AG20443 (cell line): ENCODE measurements around the gene PREB.

Experiments used
- DNase-seq: peaks from one replicate; pipeline ENCODE4 v3.0.0; 2012; ENCODE audit warnings: low spot score, mixed read lengths

Gene PREB

GRCh38 chr2:27095745-27096651 lies 38.4 kb downstream of the PREB start:
- peak; percentile 85 for DNase-seq

DNA sequence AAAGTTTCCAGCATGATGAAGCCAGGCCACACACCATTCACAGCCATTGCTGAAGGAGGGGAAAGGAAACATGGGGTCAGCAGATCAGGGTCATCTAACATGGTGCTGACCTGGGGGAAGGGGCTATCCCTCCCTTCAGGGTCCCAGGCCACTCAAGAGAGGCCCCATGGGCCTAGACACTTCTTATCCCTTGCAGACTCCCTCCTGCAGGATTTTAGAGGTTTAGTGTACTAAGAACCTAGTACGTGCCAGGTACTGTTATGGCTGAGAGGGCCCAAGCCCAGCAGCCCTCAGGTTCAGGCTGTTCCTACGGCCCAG lies 39.0 kb downstream of the PREB start:
- no peak for DNase-seq

DNA sequence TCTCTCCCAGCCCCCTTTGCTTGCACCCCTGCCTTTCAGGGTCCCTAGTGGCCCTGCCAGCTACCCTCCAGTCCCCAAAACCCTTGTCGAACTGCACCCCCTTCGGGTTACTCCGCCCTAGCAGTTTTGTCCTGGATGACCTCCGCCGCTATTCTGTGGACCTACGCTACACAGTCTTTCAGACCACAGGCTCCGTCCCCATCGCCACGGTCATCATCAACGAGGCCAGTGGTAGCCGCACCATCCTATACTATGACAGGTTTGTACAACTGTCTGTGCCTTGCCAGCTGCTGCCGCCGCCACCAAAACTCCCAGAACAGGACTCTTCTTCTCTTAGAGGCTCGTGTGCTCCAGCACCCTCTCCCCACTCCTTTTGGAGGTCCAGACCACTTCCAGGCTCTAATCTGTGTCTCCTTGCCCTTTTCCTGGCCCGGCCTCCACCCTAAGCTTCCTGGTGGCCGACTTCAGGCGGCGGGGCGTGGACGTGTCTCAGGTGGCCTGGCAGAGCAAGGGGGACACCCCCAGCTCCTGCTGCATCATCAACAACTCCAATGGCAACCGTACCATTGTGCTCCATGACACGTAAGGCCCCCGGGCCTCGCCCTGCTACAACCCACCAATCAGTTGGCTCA lies 40.0 kb downstream of the PREB start:
- DNase-seq = no peak

GRCh38 chr2:27093430-27094352 lies 40.7 kb downstream of the PREB start:
- DNase-seq = no peak

GRCh38 chr2:27092696-27093429 lies 41.6 kb downstream of the PREB start:
- no peak for DNase-seq

DNA sequence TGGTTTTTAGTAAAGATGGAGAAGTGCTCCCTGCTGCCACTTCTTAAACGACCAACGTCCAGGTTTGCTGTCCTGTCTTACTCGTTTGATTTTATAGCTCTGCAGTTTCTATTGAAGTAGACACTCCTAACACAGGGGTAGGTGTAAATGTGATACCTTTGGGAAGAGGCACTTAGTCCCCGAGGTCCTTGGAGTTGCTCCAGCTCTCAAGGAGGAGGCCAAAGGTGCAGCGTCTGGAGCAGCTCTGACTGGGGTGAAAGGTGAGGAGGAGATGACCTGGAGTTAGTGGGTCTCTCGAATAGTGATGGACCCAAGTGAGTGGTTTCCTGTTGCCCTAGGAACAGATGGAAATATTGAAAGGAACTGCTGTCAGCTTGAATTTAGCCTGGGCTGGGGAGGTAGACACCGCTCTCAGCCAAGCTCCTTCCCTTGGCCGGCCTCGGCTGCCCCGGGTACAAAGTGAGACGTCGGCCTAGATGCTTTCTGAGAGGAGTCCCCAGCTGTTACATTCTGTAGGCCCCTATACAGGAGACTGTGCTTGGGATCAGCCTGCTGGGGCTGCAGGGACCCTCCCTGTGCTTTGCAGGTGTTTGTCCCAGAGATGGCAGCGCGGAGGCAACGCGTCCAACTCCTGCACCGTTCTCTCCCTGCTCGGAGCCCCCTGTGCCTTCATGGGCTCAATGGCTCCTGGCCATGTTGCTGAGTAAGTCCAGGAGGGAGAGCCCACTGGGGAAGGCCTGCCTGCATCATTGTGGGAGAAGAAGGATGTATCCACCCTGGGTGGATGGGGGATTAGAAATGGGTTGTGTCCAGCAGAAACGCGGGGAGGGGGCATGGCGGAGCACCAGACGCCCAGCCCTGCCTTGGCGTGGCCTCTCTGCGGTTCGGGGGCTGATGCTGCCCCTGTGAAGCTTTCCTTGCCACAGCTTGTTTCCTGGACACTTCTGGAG lies 42.4 kb downstream of the PREB start:
- no peak for DNase-seq

DNA sequence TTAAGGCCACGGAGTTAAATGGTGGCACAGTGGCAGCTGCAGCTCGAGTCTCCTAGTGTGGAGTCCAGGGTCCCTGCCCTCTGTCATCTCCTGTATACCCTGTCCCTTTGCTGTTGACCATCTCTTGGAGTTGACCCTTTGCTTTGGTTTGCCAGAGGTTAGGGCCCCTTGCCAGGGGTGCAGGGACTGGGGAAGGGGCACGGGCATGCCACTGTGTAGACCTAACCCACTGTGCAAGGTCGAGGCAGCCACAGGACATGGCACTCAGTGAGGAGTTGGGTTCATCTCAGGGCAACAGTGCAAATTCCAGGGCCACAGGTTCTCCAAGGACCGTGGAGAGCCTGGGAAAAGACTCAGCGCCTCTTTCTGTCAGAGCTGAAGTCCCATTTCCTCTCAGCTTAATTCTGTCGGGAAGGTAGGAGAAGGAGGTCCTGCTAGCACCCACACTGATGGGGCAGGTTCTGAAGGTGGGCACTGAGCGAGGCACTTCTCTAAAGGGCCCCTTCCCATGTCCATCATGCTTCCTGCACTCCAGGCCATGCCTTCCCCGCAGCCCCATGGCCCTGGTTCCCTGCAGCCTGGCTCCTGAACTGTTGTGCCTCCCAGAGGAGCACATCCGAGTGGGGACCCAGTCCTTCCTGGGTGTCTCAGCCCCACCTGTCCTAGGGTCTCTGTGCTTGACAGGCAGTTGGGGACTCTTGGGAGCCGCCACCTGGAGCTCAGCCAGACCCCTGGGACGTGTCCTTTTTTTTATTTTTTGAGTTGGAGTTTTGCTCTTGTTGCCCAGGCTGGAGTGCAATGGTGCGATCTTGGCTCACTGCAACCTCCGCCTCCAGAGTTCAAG lies 45.1 kb downstream of the PREB start:
- DNase-seq = no peak

DNA sequence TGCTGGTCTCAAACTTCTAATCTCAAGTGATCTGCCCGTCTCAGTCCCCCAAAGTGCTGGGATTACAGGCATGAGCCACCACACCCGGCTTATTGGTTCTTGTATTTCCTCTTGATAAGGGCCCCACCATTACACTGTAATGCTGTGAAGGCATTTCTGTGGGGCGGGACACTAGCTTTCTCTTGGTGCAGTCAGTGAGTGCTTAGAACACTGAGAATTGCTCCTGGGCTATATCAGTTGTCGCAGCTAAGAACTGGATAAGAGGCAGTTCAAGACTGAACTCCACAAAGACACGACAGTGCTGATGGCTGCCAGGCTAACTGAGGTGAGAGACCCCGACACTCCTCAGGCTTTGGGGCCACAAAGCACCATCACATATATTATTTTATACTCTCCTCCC lies 45.8 kb downstream of the PREB start:
- DNase-seq = no peak

DNA sequence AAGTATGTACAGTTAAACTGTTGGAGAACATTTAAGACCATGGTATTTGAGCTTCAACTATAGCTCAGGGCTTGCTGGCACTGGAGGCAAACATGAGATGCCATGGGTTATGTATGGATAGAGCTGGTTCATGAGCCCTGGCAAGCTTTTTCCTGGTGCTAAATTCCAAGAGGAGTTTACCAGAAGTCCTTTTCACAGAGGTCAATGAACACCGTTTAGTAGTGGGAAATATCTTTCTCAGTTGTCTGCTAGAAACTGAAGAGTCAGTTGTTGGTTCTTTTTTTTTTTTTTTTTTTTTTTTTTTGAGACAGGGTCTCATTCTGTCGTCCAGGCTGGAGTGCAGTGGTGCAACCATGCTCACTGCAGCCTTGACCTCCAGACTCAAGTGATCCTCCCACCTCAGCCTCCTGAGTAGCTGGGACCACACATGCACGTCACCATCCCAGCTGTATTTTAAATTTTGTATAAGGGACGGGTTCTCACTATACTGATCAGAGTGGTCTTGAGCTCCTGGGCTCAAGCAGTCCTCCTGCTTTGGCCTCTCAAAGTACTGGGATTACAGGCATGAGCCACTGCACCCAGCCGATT lies 46.5 kb downstream of the PREB start:
- no peak for DNase-seq

DNA sequence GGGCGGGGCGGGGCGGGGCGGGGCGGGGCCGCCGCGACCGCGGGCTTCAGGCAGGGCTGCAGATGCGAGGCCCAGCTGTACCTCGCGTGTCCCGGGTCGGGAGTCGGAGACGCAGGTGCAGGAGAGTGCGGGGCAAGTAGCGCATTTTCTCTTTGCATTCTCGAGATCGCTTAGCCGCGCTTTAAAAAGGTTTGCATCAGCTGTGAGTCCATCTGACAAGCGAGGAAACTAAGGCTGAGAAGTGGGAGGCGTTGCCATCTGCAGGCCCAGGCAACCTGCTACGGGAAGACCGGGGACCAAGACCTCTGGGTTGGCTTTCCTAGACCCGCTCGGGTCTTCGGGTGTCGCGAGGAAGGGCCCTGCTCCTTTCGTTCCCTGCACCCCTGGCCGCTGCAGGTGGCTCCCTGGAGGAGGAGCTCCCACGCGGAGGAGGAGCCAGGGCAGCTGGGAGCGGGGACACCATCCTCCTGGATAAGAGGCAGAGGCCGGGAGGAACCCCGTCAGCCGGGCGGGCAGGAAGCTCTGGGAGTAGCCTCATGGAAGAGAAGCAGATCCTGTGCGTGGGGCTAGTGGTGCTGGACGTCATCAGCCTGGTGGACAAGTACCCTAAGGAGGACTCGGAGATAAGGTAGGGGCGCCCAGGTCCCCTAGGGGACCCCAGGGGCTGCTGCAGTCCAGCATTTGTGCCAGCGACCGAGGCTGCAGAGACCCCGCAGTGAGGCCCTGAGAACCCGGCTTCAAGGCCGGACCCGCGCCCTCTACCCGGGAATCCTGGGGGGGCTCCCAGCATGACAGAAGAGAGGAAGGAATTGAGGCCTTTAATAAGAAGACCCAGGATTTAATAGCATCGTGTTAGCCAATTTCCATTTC lies 47.5 kb downstream of the PREB start, which contains the start of gene KHK:
Gene KHK, plus strand, starts transcription at position 49 of the 870 bp plus-strand sequence. Its CDS starts 488 bp downstream, at position 537.
- no peak for DNase-seq

GRCh38 chr2:27086090-27086723 lies 48.2 kb downstream of the PREB start:
- DNase-seq = peak; percentile 98

DNA sequence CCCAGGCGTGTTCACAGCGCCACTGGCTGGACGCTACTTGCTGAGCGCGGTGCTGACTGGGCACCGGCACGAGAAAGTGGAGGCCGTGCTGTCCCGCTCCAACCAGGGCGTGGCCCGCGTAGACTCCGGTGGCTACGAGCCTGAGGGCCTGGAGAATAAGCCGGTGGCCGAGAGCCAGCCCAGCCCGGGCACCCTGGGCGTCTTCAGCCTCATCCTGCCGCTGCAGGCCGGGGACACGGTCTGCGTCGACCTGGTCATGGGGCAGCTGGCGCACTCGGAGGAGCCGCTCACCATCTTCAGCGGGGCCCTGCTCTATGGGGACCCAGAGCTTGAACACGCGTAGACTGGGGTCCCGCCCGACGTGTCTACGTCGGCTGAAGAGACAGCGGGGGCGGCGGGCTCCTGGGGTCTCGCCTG lies 48.8 kb downstream of the PREB start:
- peak; percentile 80 for DNase-seq

DNA sequence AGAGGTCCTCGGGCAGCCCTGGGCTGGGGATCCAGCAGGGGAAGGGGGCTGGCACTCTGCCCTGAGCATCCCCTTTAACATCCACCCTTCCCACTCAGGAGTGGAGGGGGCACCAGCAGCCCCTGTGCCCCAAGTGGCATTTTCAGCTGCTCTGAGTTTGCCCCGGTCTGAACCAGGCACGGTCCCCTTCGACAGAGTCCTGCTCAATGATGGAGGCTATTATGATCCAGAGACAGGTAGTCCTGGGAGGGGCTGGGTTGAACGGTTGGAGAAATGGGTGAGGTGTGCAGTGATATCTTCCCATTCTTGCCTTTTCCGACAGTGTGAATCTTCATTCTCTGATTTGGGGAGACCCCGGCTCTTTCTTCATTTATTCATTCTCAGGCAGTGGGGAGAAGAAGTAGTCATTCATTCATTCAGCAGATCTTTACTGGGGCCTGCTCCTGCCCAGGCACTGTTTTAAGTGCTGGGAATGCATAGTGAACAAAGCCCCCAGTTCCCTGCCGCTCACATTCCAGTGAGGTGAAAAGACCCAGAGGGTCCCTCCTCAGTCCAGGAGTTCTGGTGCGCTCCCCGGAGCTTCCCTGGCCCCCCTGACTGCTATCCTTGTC lies 49.3 kb downstream of the PREB start:
- DNase-seq = no peak

DNA sequence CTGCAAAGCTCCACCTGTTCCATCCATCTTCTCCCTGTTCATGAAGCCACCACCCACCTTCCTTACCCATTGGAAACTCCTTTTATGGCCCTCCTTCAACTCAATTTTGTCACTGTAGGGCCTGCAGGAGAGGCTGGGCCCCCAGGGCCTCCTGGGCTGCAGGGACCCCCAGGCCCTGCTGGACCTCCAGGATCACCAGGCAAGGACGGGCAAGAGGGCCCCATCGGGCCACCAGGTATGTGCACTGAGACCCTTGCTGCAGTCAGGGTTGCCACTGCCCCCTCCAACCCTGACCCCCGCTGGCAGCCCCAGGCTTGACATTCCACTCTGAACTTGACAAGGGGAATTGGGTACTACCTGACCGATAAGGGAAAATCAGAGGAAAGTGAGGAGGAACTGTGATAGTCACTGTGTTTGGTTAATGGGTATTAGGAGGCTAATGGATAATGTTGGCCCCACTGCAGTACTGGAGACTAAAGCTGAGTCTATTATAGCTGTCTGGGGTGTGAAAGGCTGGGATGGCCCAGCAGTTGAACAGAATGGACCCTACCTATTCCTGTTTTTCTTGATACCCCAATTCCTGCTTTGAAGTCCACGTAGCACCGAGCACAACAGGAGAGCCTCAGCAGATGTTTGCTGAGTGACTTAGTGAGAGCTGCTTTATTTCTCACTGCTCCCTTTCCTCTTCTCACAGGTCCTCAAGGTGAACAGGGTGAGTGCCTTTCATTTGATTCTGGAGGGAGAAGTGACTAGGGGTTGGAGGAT lies 50.0 kb downstream of the PREB start:
- no peak for DNase-seq

DNA sequence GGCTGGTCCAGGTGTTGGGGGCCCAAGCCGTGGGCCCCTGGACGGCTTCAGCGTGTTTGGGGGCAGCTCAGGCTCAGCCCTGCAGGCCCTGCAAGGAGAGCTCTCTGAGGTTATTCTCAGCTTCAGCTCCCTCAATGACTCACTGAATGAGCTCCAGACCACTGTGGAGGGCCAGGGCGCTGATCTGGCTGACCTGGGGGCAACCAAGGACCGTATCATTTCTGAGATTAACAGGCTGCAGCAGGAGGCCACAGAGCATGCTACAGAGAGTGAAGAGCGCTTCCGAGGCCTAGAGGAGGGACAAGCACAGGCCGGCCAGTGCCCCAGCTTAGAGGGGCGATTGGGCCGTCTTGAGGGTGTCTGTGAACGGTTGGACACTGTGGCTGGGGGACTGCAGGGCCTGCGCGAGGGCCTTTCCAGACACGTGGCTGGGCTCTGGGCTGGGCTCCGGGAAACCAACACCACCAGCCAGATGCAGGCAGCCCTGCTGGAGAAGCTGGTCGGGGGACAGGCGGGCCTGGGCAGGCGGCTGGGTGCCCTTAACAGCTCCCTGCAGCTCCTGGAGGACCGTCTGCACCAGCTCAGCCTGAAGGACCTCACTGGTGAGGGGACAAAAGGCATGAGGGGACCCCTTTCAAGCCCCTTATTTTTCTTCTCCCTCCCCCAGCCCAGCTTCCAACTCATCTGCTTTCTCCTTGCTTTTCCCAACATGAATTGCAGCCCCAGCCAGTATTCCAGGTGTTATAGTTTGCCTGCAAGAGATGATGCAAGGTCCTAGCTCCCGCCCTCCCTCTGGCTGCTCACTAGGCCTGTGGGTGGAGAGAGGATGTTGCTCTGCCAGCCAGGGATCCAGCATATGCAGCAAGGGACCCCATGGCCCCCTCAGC lies 50.8 kb downstream of the PREB start:
- no peak for DNase-seq
